B cell (primary cell): ENCODE measurements around the gene PRDM15. TPM values are rescaled to one million over a fixed set of nuclear protein-coding genes. Genes with fewer than 3 reads are reported as not detected.

Experiments
- ATAC-seq: fragments of 200-7000 bp; cut with Tn5 transposase; one replicate; pipeline ENCODE4 v1.10.0; 2021; ENCODE audit warnings: low read depth, mild to moderate bottlenecking, moderate number of reproducible peaks, moderate library complexity
- CTCF ChIA-PET: fragments of 350-600 bp; sonication (Branson Sonifier 250); formaldehyde crosslinking; loops from one replicate; lab custom pipeline; 2021; ENCODE audit warnings: antibody characterized with exemption, inconsistent platforms; lab: Charles Lee
- POLR2A ChIA-PET: fragments of 350-600 bp; sonication (Branson Sonifier 250); formaldehyde crosslinking; loops from one replicate; lab custom pipeline; 2021; ENCODE audit warnings: antibody characterized with exemption; lab: Charles Lee
- DNase-seq: peaks from one replicate; pipeline ENCODE4 v3.0.0; 2013
- H2AFZ ChIP-seq: 2 replicates; pipeline ENCODE4 v1.6.1; 2012; ENCODE audit warnings: mild to moderate bottlenecking, low read depth, low read length; ENCODE audit not compliant: insufficient read depth, poor library complexity, severe bottlenecking
- H3K27ac ChIP-seq, 2 donors: 1 replicate in 1 of 2; 2 replicates in 1 of 2; pipeline ENCODE4 v1.5.1; 2012 to 2013; ENCODE audit warnings: low read length in 2 of 2, mild to moderate bottlenecking in 2 of 2, moderate library complexity in 1 of 2
- H3K27me3 ChIP-seq, 4 experiments: fragments of 200-600 bp in 1 of 4; sonication (generic) in 1 of 4; replicated peaks in 1 of 4; 1 replicate in 2 of 4; 2 replicates in 2 of 4; pipeline versions ENCODE4 v1.6.1 to v1.7.0; 2013 to 2016; ENCODE audit warnings: low read length in 3 of 4, mild to moderate bottlenecking in 2 of 4, mixed read lengths in 1 of 4, moderate library complexity in 1 of 4; ENCODE audit not compliant: insufficient read depth in 4 of 4, control insufficient read depth in 3 of 4; ENCODE audit errors: control extremely low read depth in 1 of 4
- H3K36me3 ChIP-seq, 2 experiments: replicated peaks in 1 of 2; 1 replicate in 1 of 2; 2 replicates in 1 of 2; pipeline versions ENCODE4 v1.6.1 to v1.7.1; 2013; ENCODE audit warnings: low read length in 1 of 2; ENCODE audit not compliant: insufficient read depth in 2 of 2, control insufficient read depth in 1 of 2; ENCODE audit errors: control extremely low read depth in 1 of 2, extremely low read depth in 1 of 2
- H3K4me1 ChIP-seq, 2 donors: fragments of 200-600 bp in 1 of 2; sonication (generic) in 1 of 2; 1 replicate in 1 of 2; 2 replicates in 1 of 2; pipeline versions ENCODE4 v1.5.1 to v1.6.1; 2013 to 2017; ENCODE audit warnings: low read length in 2 of 2; ENCODE audit not compliant: control insufficient read depth in 2 of 2, insufficient read depth in 2 of 2
- H3K4me2 ChIP-seq: replicated peaks from 2 replicates; pipeline ENCODE3; 2012; ENCODE audit warnings: mild to moderate bottlenecking, low read depth, low read length; ENCODE audit not compliant: poor library complexity, severe bottlenecking
- H3K4me3 ChIP-seq, 5 experiments: fragments of 200-600 bp in 1 of 5; sonication (generic) in 1 of 5; 1 replicate in 3 of 5; 2 replicates in 2 of 5; pipeline versions ENCODE4 v1.5.1 to v1.7.0; 2011 to 2016; ENCODE audit warnings: low read length in 4 of 5, mild to moderate bottlenecking in 4 of 5, low read depth in 2 of 5, control low read depth in 1 of 5, moderate library complexity in 1 of 5; ENCODE audit not compliant: insufficient read depth in 1 of 5; ENCODE audit errors: control extremely low read depth in 1 of 5, extremely low read depth in 1 of 5
- H3K79me2 ChIP-seq: fragments of 200-600 bp; sonication (generic); one replicate; pipeline ENCODE4 v1.6.0; 2016; ENCODE audit warnings: low read length; ENCODE audit not compliant: control insufficient read depth, insufficient read depth
- H3K9ac ChIP-seq: fragments of 200-600 bp; sonication (generic); 2 replicates; pipeline ENCODE4 v1.6.1; 2017; ENCODE audit warnings: mild to moderate bottlenecking, low read length, moderate library complexity
- H3K9me3 ChIP-seq, 3 donors: one replicate each; pipeline versions ENCODE4 v1.6.1 to v1.7.1; 2013; ENCODE audit warnings: low read length in 2 of 3; ENCODE audit not compliant: control insufficient read depth in 2 of 3, insufficient read depth in 1 of 3; ENCODE audit errors: control extremely low read depth in 1 of 3
- H4K20me1 ChIP-seq: 2 replicates; pipeline ENCODE4 v1.6.0; 2012; ENCODE audit warnings: mild to moderate bottlenecking, low read length; ENCODE audit not compliant: insufficient read depth, control insufficient read depth, poor library complexity, severe bottlenecking
- H3K27ac Mint-ChIP-seq: one replicate; pipeline ENCODE4 v1.8.0; 2021; ENCODE audit warnings: mixed read lengths
- H3K27me3 Mint-ChIP-seq: one replicate; pipeline ENCODE4 v1.8.0; 2021; ENCODE audit warnings: mixed read lengths
- H3K4me1 Mint-ChIP-seq: one replicate; pipeline ENCODE4 v1.8.0; 2021; ENCODE audit warnings: mixed read lengths
- H3K4me3 Mint-ChIP-seq: one replicate; pipeline ENCODE4 v1.8.0; 2021; ENCODE audit warnings: mixed read lengths
- H3K9me3 Mint-ChIP-seq: one replicate; pipeline ENCODE4 v1.8.0; 2022; ENCODE audit warnings: mixed read lengths; ENCODE audit not compliant: insufficient read depth
- CTCF ChIP-seq: fragments of 200-600 bp; IDR thresholded peaks from one replicate; pipeline ENCODE4 v1.8.0; 2022; ENCODE audit warnings: antibody characterized with exemption, mild to moderate bottlenecking
- EZH2 ChIP-seq: IDR thresholded peaks from 2 replicates; pipeline ENCODE4 v1.6.1; 2012; ENCODE audit warnings: borderline replicate concordance, low read depth, mild to moderate bottlenecking, moderate library complexity, low read length; ENCODE audit not compliant: insufficient read depth, poor library complexity, severe bottlenecking
- WGBS: methylation state at CpG from one replicate; pipeline ENCODE4 v1.1.5; 2013; ENCODE audit warnings: missing lambda C conversion rate; ENCODE audit not compliant: insufficient coverage; 5-methylcytosine and 5-hydroxymethylcytosine counted together
- intact Hi-C: fragments of 100-400 bp; cut with micrococcal nuclease; formaldehyde crosslinking; loops from one replicate; pipeline ENCODE4 v1.10.0; 2022
- polyA plus RNA-seq: library from polyadenylated mRNA; depleted of rRNA; stranded (reverse); fragments of >200 nt; gene quantifications from 2 replicates; pipeline ENCODE4 v1.2.3, GENCODE V29; 2012
- total RNA-seq, 2 donors: library from RNA; stranded (reverse); fragments of 120-200 nt in 1 of 2; gene quantifications; 1 replicate in 1 of 2; 2 replicates in 1 of 2; pipeline versions ENCODE4 v1.2.3 to v1.2.4, GENCODE V29; 2013 to 2022

PRDM15 gene
- total and polyA plus RNA-seq, 2 donors (not counting 1 experiment from before 2014, with no cell fraction given) = 21.3 to 29.2 TPM

DNA sequence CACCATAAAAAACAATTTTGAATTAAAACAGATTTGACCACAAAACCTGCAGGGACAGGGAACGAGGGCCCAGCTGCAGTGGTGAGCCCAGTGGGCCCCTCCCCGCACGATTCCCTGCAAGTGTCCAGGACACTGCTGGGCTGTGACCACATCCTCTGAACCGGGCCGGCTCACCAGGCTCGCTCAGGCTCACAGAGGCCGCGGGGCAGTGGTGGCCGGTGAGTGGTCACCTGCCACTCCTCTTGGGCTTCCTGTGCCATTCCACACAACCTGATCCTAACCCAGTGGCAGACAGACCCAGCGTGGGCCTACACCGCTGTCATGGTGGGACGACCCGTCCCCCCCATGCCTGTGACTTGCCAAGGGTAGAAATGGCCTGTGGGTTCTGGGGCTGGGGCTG is 75.8 kb downstream of the PRDM15 start:
- no peaks in the 10 kb centered on the region for H3K27me3 Mint-ChIP-seq
- H3K4me1 Mint-ChIP-seq = no peaks in the 10 kb centered on the region
- no peak overlapping the region for H3K4me3 Mint-ChIP-seq
- intact Hi-C loops = no loop called here
- ChIA-PET POLR2A (no interaction called here), CTCF (no interaction called here)
- peaks cover 2% of the 10 kb centered on the region for H3K79me2 ChIP-seq
- H2AFZ ChIP-seq = no peak overlapping the region
- no peak overlapping the region for H3K4me2 ChIP-seq
- no peak overlapping the region for H3K27ac Mint-ChIP-seq
- WGBS = 80% methylated on average over 13 of the region's 13 CpGs
- TF ChIP-seq CTCF (no peak), EZH2 (no peak)
- H3K36me3 ChIP-seq = peaks cover 0 to 52% of the 10 kb centered on the region in 2 experiments
- peaks cover 4% of the 10 kb centered on the region for H3K9me3 Mint-ChIP-seq
- no peak overlapping the region for H3K4me3 ChIP-seq
- peaks cover 5% of the 10 kb centered on the region for H4K20me1 ChIP-seq
- no peaks in the 10 kb centered on the region for H3K4me1 ChIP-seq
- ATAC-seq (no peak), DNase-seq (no peak)
- no peak overlapping the region for H3K9ac ChIP-seq
- H3K9me3 ChIP-seq = no peaks in the 10 kb centered on the region
- no peak overlapping the region for H3K27ac ChIP-seq
- H3K27me3 ChIP-seq = no peaks in the 10 kb centered on the region

GRCh38 chr21:41802684-41803083 is 76.5 kb downstream of the PRDM15 start:
- Histone ChIP-seq H2AFZ (no peak overlapping the region), H3K9ac (no peak overlapping the region), H3K4me1 (no peaks in the 10 kb centered on the region), H3K79me2 (peaks cover 2% of the 10 kb centered on the region), H3K27ac (no peak overlapping the region), H3K4me2 (no peak overlapping the region), H3K36me3 (peaks cover 0 to 49% of the 10 kb centered on the region in 2 experiments), H3K27me3 (no peaks in the 10 kb centered on the region), H4K20me1 (peaks cover 5% of the 10 kb centered on the region), H3K9me3 (no peaks in the 10 kb centered on the region), H3K4me3 (no peak overlapping the region)
- ATAC-seq = no peak
- ChIA-PET POLR2A (no interaction called here), CTCF (no interaction called here)
- H3K4me1 Mint-ChIP-seq = no peaks in the 10 kb centered on the region
- intact Hi-C loops = no loop called here
- 88% methylated on average over 19 of the region's 19 CpGs for WGBS
- H3K9me3 Mint-ChIP-seq = peaks cover 4% of the 10 kb centered on the region
- H3K27ac Mint-ChIP-seq = no peak overlapping the region
- no peak for DNase-seq
- no peaks in the 10 kb centered on the region for H3K27me3 Mint-ChIP-seq
- no peak for TF ChIP-seq EZH2
- no peak for TF ChIP-seq CTCF
- no peak overlapping the region for H3K4me3 Mint-ChIP-seq
